Mononuclear cell (primary cell): ENCODE measurements around the gene RBMS1. TPM values are rescaled to one million over a fixed set of nuclear protein-coding genes. Genes with fewer than 3 reads are reported as not detected.
"Not testable (repeated sequence)": the region's sequence is repeated elsewhere in the genome, so short reads cannot be mapped to it uniquely, and the experiment has no call there.

Experiments used
- H3K27me3 ChIP-seq: 2 replicates; pipeline ENCODE4 v1.6.0; 2011; ENCODE audit warnings: low read length, control low read depth; ENCODE audit not compliant: insufficient read depth
- H3K4me1 ChIP-seq: 2 replicates; pipeline ENCODE4 v1.5.1; 2011; ENCODE audit warnings: mild to moderate bottlenecking, low read length, control low read depth; ENCODE audit not compliant: insufficient read depth
- H3K4me3 ChIP-seq: 2 replicates; pipeline ENCODE4 v1.5.1; 2011; ENCODE audit warnings: mild to moderate bottlenecking, low read length, moderate library complexity
- H3K9me3 ChIP-seq: 2 replicates; pipeline ENCODE4 v1.5.1; 2011; ENCODE audit warnings: low read depth, mild to moderate bottlenecking, control low read depth, low read length
- total RNA-seq: library from RNA; depleted of rRNA; stranded (reverse); fragments of >200 nt; gene quantifications from one replicate; pipeline ENCODE4 v1.2.3, GENCODE V29; 2012

Gene RBMS1
- total RNA-seq, 1 donor, result 76.3 TPM

- H3K9me3 ChIP-seq, H3K27me3 ChIP-seq, H3K4me3 ChIP-seq, H3K4me1 ChIP-seq: not testable (repeated sequence)
Measured at GRCh38 chr2:160439038-160439437, 54.6 kb downstream of the RBMS1 start.

- Histone ChIP-seq H3K4me3 (no peak overlapping the region), H3K9me3 (no peaks in the 10 kb centered on the region), H3K4me1 (no peaks in the 10 kb centered on the region), H3K27me3 (no peaks in the 10 kb centered on the region)
Measured at GRCh38 chr2:160437273-160437672, 56.3 kb downstream of the RBMS1 start.

GRCh38 chr2:160434254-160434948 is 59.2 kb downstream of the RBMS1 start:
- H3K4me1 ChIP-seq, result peaks cover 5% of the 10 kb centered on the region
- no peaks in the 10 kb centered on the region for H3K27me3 ChIP-seq
- H3K9me3 ChIP-seq, result no peaks in the 10 kb centered on the region
- no peak overlapping the region for H3K4me3 ChIP-seq

GRCh38 chr2:160433466-160434140 is 60.0 kb downstream of the RBMS1 start:
- H3K4me3 ChIP-seq, result no peak overlapping the region
- H3K9me3 ChIP-seq, result no peaks in the 10 kb centered on the region
- H3K4me1 ChIP-seq, result peaks cover 8% of the 10 kb centered on the region
- H3K27me3 ChIP-seq, result no peaks in the 10 kb centered on the region

- H3K4me1 ChIP-seq, result peaks cover 18% of the 10 kb centered on the region
- H3K9me3 ChIP-seq, result no peaks in the 10 kb centered on the region
- H3K4me3 ChIP-seq, result no peak overlapping the region
- H3K27me3 ChIP-seq, result no peaks in the 10 kb centered on the region
Measured at GRCh38 chr2:160432633-160433032, 61.0 kb downstream of the RBMS1 start.

GRCh38 chr2:160431441-160431840 is 62.2 kb downstream of the RBMS1 start:
- Histone ChIP-seq H3K4me1 (peaks cover 19% of the 10 kb centered on the region), H3K4me3 (no peak overlapping the region), H3K27me3 (no peaks in the 10 kb centered on the region), H3K9me3 (no peaks in the 10 kb centered on the region)

GRCh38 chr2:160430001-160430344 is 63.6 kb downstream of the RBMS1 start:
- Histone ChIP-seq H3K9me3 (no peaks in the 10 kb centered on the region), H3K27me3 (no peaks in the 10 kb centered on the region), H3K4me3 (no peak overlapping the region), H3K4me1 (peaks cover 19% of the 10 kb centered on the region)

GRCh38 chr2:160429248-160430000 is 64.2 kb downstream of the RBMS1 start:
- Histone ChIP-seq H3K9me3 (no peaks in the 10 kb centered on the region), H3K27me3 (no peaks in the 10 kb centered on the region), H3K4me3 (no peak overlapping the region), H3K4me1 (peaks cover 19% of the 10 kb centered on the region)

GRCh38 chr2:160428405-160428763 is 65.2 kb downstream of the RBMS1 start:
- H3K9me3 ChIP-seq, result no peaks in the 10 kb centered on the region
- H3K4me3 ChIP-seq, result no peak overlapping the region
- H3K4me1 ChIP-seq, result peaks cover 19% of the 10 kb centered on the region
- H3K27me3 ChIP-seq, result no peaks in the 10 kb centered on the region

GRCh38 chr2:160427629-160428404 is 65.8 kb downstream of the RBMS1 start:
- peaks cover 19% of the 10 kb centered on the region for H3K4me1 ChIP-seq
- H3K9me3 ChIP-seq, result no peaks in the 10 kb centered on the region
- no peaks in the 10 kb centered on the region for H3K27me3 ChIP-seq
- no peak overlapping the region for H3K4me3 ChIP-seq

GRCh38 chr2:160426604-160427003 is 67.0 kb downstream of the RBMS1 start:
- Histone ChIP-seq H3K4me3 (no peak overlapping the region), H3K27me3 (no peaks in the 10 kb centered on the region), H3K9me3 (no peaks in the 10 kb centered on the region), H3K4me1 (peaks cover 19% of the 10 kb centered on the region)

- Histone ChIP-seq H3K4me3 (no peak overlapping the region), H3K27me3 (no peaks in the 10 kb centered on the region), H3K4me1 (peaks cover 22% of the 10 kb centered on the region), H3K9me3 (no peaks in the 10 kb centered on the region)
Measured at GRCh38 chr2:160425434-160426151, 68.0 kb downstream of the RBMS1 start.

- no peaks in the 10 kb centered on the region for H3K27me3 ChIP-seq
- H3K4me1 ChIP-seq, result peaks cover 17% of the 10 kb centered on the region
- H3K4me3 ChIP-seq, result no peak overlapping the region
- H3K9me3 ChIP-seq, result no peaks in the 10 kb centered on the region
Measured at GRCh38 chr2:160423126-160423525, 70.5 kb downstream of the RBMS1 start.

- peaks cover 10% of the 10 kb centered on the region for H3K4me1 ChIP-seq
- not testable (repeated sequence) for H3K4me3 ChIP-seq, H3K27me3 ChIP-seq, H3K9me3 ChIP-seq
Measured at GRCh38 chr2:160421646-160422501, 71.7 kb downstream of the RBMS1 start.
